ENCODE measurements around the gene CMTM6.

Gene CMTM6

GRCh38 chr3:32431481-32431880, 71.2 kb downstream of the CMTM6 start:
- DNase-seq: no peak
- intact Hi-C loops (cut with DNase I; ENCODE audit: low total_unique reads): loop anchor here (5.0 kb wide), 2 partner anchors 34 to 151 kb away; no protein-coding TSS in a partner anchor
- no peak overlapping the region for H3K27ac ChIP-seq

More at GRCh38 chr3:32431481-32431880, 71.2 kb downstream of the CMTM6 start:
- no peaks in the 10 kb centered on the region for H3K9me3 ChIP-seq
- TF ChIP-seq, protein P1, sequence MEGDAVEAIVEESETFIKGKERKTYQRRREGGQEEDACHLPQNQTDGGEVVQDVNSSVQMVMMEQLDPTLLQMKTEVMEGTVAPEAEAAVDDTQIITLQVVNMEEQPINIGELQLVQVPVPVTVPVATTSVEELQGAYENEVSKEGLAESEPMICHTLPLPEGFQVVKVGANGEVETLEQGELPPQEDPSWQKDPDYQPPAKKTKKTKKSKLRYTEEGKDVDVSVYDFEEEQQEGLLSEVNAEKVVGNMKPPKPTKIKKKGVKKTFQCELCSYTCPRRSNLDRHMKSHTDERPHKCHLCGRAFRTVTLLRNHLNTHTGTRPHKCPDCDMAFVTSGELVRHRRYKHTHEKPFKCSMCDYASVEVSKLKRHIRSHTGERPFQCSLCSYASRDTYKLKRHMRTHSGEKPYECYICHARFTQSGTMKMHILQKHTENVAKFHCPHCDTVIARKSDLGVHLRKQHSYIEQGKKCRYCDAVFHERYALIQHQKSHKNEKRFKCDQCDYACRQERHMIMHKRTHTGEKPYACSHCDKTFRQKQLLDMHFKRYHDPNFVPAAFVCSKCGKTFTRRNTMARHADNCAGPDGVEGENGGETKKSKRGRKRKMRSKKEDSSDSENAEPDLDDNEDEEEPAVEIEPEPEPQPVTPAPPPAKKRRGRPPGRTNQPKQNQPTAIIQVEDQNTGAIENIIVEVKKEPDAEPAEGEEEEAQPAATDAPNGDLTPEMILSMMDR (IDR thresholded peaks at IDR 0.05): no peak
- H3K36me3 ChIP-seq: no peaks in the 10 kb centered on the region
- H3K4me3 ChIP-seq: no peak overlapping the region
- H3K27me3 ChIP-seq: no peaks in the 10 kb centered on the region
- H3K4me1 ChIP-seq: no peaks in the 10 kb centered on the region
